GM18519 (cell line): ENCODE measurements around the gene IMMT.
"Not testable (repeated sequence)": the region's sequence is repeated elsewhere in the genome, so short reads cannot be mapped to it uniquely, and the experiment has no call there.

Experiments used
- ATAC-seq: cut with Tn5 transposase; IDR thresholded peaks from one replicate; pipeline ENCODE4 v1.9.1; 2021; ENCODE audit warnings: mild to moderate bottlenecking, moderate library complexity; ENCODE audit not compliant: unreplicated experiment, low FRiP score

The IMMT gene

DNA sequence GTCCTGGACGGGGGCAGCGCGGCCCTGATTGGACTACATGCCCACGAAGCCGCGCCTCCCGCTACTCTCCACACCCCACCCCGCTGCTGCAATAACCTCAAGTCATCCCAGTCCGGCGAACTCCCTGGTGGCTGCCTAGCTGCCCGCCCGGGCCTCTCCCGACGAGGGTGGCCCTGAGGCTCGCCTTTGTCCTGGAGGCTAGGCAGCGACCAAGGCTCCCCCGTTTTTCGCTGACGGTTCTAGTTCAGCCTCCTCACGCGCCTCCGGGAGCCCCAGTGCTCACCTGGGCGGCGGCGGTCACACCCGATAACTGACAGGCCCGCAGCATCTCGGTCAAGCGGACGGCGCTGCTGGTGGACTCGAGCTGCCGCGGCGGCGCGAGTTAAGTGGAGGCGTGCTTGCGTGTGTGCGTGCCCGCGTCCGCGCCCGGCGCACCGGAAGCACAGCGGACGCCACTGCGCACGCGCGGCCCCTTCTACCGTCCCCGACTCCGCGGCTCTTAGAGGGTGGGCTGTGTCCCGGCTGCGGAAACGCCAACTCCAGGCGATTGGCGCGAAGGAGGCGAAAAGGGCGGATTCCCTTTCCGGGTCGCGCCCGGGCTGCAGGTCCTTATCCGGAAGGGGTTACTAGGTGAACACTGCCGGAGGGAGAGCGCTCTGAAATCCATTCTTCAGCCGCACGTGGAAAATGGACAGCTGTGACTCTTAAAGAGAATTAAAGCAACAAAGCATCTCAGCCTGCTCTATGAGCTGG lies at the start of gene IMMT:
Gene IMMT (minus strand): TSS at position 408 of the 753 bp plus-strand sequence. CDS start 80 bp downstream, at position 328.
- peak; percentile 67 for ATAC-seq

- ATAC-seq = not testable (repeated sequence)
These were observed 49.5 kb upstream of the IMMT start for GRCh38 chr2:86244781-86245180.

- no peak for ATAC-seq
These were observed 48.9 kb upstream of the IMMT start for GRCh38 chr2:86243950-86244733.

DNA sequence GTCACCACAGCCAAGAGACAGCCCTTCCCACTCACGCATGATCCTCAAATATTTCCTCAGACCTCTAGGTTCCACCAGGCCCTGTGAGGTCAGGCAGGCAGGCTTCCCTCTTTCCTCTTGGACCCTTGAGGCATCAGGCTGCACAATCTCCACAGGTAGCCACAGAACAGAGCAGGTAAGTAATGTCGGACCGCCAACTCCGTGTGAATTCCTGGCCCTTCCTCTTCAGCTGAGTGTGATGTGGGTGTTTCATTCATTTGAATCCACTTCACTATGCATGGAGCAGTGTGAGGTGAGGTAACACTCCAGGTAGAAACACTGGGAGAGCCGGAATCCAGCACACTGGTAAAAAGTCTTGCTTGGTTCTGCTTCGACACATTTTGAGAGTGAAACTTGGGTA lies 48.0 kb upstream of the IMMT start:
- ATAC-seq = no peak

GRCh38 chr2:86241611-86242010 lies 46.3 kb upstream of the IMMT start:
- no peak for ATAC-seq

GRCh38 chr2:86240251-86240650 lies 45.0 kb upstream of the IMMT start:
- no peak for ATAC-seq

DNA sequence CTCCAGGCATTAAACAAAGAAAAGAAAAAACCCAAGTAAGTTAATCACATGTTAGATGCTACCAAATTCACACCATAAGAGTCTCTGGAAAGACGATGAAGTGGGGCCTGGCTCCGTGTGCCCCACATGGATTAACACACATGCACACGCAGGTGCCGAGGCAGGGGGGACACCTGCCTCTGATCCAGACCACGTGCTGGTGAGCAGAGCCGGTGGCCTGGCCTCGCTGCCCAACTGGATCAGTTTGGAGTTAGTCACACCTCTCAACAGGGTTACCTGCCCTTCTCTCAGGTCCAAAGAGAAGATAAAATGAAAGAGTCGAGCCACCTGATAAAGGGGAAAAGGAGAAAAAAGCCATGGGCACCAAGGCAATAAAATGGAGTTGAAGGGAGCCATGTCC lies 44.5 kb upstream of the IMMT start:
- ATAC-seq = no peak

DNA sequence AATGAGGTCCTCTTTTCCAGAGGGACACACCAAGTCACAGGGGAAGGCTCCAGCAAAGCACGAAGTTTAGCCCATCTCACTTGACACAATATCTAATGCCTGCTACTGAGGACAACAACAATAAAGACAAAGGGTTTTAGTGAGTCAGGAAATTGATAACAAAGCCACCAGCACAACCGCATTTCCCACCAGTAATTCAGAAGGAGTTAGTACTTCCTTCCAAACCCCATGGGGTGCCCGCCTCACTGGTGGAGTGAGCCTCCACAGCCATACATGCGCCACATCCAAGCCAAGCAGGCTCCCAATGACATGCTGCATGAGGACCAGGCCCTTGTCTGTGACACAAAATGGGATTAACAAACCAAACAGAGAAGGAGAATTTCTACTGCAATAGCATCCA lies 44.1 kb upstream of the IMMT start:
- no peak for ATAC-seq

- peak; percentile 68 for ATAC-seq
These were observed 43.1 kb upstream of the IMMT start for GRCh38 chr2:86238354-86238753.

GRCh38 chr2:86237172-86237571 lies 41.9 kb upstream of the IMMT start:
- ATAC-seq = no peak

GRCh38 chr2:86235196-86235980 lies 40.1 kb upstream of the IMMT start:
- ATAC-seq = no peak

DNA sequence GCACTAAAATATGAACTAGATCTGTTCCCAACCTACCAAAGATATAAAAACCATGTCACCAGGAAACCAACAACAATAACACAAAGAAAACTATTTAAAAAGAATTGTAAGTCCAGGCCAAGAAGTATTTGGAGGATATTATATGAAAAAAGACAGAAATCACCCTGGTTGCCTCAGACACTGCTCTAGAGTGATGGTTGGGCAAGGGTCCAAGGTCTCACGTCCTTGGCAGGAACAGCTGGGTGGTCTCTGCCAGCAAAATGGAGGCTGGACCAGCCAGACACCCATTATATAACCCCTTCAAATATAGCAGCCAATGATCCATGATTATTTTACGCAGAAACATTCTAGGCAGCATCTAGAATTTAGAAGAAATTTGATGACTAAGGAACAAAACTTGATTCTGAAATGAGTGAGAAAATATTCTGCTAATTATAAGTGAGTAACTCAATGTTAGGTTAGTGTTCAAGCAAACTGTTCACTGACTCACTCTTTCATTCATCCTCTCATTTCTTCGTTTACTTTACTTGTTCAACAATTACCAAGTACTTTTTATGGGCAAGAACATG lies 39.4 kb upstream of the IMMT start:
- no peak for ATAC-seq

DNA sequence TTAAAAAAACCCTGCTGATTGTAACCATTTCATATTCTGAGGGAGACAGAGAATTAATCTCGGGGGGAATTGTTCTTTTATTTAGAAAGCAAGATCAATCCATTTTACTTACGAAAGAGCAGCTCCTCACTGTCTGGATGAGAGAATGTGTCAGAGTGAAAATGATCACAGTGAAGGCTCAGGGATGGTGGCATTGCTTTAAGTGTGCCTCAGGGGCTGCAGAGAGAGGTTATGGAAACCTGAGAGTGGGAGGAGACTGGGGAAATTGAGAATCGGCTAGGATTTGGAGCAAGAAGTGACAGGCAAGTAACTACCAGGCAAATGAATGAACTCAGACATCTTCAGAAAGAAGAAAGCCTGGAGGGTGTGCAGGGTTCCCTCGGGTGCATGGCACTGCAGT lies 38.2 kb upstream of the IMMT start:
- no peak for ATAC-seq

GRCh38 chr2:86232910-86233309 lies 37.6 kb upstream of the IMMT start:
- no peak for ATAC-seq

DNA sequence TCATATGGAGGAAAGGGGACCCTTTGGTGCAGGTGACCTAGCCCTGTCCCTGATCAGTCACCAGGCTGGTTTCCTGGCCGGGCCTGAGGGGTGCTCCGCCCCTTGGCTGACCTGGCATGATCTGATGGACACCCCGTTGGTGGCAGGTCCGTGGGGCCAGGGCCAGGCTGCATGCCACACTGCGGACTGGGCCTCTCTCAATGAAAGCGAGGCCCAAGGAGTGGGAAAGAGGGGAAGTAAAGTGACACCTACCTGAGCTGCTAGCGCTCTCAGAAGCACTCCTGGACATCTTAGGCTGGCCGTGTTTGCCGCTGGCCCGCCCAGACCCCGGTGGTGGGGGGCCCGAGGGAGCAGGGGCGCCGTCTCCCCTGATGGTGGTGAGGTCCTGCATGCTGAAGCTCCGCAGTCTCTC lies 37.1 kb upstream of the IMMT start:
- ATAC-seq = no peak

- ATAC-seq = no peak
These were observed 36.6 kb upstream of the IMMT start for GRCh38 chr2:86231680-86232372.

DNA sequence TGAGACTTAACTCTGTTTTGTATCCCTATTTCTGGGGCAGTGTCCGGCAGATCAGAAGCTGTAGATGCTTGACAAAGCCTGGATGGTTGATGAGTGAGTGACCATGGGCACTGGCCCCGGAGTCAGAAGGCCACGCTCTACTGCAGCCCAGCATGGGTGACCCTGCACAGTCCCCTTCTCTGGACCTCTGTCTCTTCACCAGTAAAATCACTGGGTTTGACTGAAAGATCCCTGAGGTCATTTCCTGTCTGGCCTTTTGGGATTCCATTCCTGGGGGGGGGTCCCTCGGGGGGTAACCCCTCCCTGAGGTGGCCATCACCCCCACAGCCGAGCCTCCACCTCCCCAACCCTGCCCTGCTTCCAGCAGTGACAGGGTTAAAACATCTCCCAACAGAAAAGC lies 35.7 kb upstream of the IMMT start:
- ATAC-seq = no peak

DNA sequence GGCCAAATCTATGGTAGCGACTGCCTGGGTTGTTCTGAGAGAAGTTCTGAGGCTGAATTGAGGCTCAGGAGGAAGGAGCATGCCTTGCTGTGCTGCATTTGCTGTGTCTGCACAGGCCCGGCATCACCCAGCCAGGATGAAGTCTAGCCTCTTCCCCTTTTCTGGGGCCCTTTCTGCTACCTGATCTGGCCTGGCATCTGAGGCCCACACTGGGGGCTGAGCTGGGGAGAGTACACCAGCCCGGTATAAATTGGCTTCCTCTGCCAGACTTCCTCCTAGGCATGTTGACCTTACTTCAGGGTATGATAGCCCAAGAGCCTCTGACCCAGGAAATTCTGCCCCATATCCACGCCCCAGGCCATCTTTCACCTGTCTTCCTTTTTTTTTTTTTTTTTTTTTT lies 34.0 kb upstream of the IMMT start:
- ATAC-seq = no peak

DNA sequence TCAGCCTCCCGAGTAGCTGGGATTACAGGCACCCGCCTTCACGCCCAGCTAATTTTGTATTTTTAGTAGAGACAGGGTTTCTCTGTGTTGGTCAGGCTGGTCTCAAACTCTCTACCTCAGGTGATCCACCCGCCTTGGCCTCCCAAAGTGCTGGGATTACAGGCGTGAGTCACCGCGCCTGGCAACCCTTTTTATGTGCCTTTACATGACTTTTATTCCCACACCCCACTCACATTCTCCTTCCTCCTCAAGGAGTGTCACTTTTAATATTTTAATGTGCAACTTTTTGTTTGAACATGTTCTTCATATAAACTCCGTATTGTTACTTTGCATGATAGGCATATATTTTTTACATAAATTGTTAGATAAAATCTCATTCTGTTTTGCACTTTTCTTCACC lies 33.3 kb upstream of the IMMT start:
- ATAC-seq = not testable (repeated sequence)

GRCh38 chr2:86227685-86228084 lies 32.4 kb upstream of the IMMT start:
- ATAC-seq = no peak
